Activated CD4-positive, CD25-positive, alpha-beta regulatory T cell treated with anti-CD3 and anti-CD28 coated beads, Interleukin-2, amount 50 U/mL, for 24 hours (primary cell): ENCODE measurements around the gene AP4E1.
A peak's percentile ranks its signal among the peaks of the same experiment; 100 is the strongest.
"Not testable (repeated sequence)": the region's sequence is repeated elsewhere in the genome, so short reads cannot be mapped to it uniquely, and the experiment has no call there.

Experiments used
- ATAC-seq, 2 donors: fragments of 150-1000 bp; cut with Tn5 transposase; one replicate each; pipeline ENCODE4 v1.10.0; 2021; ENCODE audit warnings: mild to moderate bottlenecking in 1 of 2, moderate library complexity in 1 of 2

AP4E1 gene

DNA sequence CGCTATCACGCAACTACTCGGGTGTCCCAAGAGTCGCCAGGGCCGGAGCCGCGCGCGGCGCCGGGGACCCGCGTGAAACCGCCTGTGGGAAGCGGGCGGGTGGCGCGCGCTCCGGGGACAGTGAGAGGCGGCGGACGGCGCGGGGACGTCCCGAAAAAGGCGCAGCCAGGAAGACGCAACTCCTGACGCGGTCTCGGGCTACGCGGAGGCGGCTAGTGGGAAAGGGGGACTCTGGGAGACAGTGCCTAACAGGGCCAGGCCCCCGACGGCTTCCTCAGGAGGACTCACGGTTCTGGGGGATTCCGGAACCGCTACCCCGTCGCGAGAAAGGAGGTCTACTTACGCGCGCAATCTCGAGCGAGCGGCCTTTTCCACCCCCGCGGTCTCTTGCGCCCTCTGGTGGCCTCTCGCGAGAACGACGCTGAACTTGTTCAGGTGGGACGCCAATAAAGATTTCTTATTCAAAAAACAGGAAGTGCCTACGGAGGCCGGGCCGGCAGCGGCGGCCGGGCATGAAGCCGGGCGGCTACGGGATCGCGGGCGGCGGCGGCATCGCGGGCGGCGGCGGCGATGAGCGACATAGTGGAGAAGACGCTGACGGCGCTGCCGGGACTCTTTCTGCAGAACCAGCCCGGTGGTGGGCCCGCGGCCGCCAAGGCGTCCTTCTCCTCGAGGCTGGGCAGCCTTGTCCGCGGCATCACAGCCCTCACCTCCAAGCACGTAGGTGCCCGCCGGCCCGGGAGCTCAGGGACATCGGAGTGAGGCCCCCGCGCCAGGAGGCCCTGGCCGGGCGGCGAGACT is at the start of gene AP4E1:
Gene AP4E1 (plus strand): TSS at position 475 of the 801 bp plus-strand sequence. CDS start 96 bp downstream, at position 571.
- ATAC-seq: peak; percentile 50 to 53

DNA sequence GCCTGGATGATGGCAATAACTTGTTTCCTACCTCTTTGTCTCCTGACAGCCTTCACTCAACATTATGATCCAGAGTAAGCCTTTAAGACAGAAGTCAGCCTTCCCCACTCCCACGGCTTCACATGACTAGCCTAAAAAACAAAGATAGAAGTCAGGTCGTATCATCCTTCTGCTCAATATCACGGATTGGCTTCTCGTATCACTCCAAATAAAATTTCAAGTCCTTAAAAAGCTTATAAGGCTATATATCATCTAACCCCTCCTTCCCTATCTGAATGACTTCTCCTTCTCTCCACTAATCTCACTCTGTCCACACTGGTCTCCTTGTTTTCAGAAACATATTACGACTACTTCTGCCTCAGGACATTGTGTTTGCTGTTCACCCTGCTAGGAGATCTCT is 47.7 kb upstream of the AP4E1 start:
- no peak for ATAC-seq

DNA sequence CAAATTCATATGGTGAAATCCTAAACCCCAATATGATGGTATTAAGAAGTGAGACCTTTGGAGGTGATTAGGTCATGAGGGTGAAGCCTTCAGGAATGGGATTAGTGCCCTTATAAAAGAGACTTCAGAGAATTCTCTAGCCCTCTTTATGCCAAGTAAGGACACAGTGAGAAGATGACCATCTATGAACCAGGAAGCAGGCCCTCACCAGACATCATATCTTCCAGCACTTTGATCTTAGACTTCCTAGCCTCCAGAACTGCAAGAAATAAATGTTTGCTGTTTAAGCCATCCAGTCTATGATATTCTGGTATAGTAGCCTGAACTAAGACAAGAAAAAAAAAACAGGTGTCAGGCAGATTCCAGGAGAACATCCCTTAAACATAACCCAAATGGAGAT is 45.9 kb upstream of the AP4E1 start:
- ATAC-seq: no peak

DNA sequence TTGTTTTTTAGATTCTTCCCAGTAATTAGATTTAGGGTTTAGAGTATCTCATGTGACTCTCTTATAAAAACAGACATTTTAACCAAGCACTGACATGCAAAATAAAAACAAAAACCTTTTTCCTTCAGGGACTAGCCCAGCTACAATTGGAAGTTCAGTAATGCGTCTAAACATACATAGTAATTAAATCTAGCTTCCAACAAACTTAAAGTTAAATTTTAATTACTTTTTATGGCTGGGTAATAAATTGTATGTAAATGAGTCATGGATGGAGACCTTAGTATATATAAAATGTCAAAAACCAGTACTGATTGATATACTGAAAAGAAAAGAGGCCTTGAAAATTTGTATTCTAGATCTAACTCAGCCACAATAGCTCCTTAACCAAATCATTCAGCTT is 43.6 kb upstream of the AP4E1 start:
- no peak for ATAC-seq

DNA sequence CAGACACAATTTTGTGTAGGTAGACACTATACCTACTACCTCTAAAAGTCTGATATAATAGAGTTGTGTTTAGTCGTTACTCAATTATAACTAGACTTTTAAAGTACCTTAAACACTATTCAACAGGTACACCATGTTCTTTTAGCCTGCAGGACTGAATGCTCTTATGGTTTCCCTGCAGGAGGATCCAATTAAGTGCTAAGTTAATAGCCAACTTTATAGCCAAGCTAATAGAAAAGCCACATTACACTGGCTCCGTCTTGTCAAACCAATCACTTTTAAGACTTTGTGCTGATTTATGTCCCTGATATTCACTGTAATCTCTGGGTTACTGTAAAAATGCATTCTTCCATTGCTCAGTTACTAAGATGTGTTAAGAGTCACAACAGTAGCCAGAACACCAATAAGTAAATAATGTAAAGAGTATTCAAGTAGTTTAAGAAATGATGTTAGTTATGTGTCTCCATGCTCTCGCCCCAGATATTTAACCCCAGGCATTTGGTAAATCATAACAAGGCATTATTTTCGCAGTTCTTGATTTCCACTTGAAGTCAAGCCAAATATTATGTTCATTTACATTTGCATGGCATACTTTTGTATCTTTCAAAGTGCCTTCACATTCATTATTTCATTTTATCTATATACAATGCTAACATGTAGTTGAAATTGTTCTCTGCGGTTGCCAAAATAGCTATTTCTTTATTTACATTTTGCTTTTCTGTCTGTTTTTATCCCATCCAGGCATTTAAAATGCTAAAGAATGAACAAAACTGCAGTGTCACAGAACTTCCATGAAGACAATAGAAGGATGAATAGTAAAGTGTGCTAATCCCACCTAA is 42.7 kb upstream of the AP4E1 start:
- ATAC-seq: no peak

DNA sequence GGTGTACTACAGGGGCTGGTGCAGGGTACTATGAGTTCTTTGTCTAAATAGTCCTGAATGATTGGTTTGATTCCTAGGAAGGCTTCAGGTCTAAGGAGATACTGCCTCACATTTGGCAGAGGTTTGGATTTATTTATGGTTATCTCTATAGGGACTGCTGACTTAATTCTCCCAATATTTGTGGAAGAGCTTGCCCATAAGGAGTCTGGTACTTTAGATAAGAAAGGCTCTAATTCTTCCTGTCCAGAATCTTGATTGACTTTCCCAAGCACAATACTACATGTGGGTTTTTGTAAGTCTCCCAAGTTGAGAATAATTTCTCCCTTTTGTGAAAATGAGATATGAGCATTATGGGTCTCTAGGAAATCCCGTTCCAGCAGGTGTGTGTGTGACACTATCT is 36.7 kb upstream of the AP4E1 start:
- ATAC-seq: no peak

DNA sequence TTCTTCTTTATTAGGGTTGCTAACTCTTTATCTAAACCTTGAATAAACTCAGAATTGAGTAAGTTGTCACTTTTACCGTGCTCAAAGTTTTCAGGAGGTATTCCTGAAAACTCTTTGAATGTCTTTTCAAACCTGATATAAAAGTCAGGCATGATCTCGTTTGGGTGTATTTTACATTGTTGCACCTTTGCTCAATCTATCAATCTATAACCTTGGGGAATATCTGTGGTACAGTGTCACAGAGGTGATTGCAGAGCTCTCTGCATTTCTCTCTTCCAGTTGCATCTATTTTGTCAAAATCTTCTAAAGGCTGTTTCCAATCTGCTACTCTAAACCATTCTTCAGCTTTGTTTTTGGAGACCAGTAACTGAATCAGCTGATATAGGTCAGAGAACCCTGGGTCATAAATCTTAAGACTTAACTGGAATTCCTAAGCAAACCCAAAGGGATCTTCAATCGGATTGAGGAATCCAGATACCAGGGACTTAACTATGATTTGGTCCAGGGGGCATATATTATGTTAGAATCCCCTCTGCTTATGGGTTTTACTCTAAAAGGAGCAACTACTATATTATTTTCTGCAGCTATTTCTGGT is 35.6 kb upstream of the AP4E1 start:
- no peak for ATAC-seq

DNA sequence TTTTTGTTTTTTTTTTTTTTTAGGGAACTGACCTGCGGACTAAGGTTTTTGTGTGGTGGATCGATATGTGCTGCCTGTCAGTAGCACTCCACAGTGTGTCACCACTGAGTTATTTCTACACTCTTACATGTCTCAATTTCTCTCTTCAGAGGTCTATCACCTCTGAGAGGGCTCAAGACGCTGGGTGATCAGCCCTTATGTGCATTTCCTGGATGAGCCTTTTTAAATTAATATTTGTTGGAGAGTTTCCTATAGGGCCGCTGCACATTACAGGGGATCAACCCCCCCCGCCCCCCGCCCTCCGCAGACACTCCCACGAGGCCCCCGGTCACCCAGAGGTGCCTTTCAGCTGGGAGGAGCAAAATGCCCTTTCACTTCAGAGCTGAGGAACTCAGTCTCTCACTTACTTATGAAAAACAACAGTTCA is 34.5 kb upstream of the AP4E1 start:
- ATAC-seq: peak in 1 of 2 donors; percentile 43

DNA sequence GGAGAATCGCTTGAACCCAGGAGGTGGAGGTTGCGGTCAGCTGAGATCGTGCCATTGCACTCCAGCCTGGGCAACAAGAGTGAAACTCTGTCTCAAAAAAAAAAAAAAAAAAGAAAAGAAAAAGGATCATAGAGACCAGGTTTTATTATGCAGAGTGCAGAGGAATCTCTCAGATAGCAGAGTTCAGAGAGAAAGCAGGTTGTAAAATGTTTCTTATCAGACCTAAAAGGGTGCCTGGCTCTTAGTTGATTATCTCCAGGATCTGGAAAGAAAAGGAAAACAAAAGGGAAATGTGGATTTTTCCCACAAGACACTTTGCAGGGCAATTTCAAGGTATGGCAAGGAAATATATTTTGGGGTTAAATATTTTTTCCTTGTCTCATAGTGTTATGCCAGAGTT is 33.2 kb upstream of the AP4E1 start:
- ATAC-seq: not testable (repeated sequence)

DNA sequence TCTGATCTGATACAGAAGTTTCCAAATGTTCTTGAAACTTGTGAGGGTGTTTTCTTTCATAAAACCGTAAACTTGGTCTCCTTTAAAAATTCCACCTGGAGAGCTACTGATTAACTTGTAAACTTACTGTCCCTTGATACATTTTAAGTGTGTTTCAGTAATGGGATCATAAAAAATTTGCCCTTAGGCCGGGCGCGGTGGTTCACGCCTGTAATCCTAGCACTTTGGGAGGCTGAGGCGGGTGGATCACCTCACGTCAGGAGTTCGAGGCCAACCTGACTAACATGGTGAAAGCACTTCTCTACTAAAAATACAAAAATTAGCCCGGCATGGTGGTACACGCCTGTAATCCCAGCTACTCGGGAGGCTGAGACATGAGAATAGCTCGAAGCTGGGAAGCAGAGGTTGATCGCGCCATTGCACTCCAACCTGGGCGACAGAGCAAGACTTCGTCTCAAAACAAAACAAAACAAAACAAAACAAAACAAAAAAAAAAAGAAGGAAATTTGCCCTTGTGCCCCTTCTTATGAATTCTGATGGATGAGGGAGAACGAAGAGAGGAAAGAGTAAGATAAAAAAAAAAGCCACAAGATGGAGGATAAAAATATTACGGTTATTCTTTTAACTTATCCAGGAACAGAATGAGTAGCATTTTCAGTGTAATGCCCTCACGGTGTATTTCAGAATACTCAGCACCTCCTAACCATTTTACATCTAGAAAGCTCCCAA is 32.1 kb upstream of the AP4E1 start:
- ATAC-seq: no peak

DNA sequence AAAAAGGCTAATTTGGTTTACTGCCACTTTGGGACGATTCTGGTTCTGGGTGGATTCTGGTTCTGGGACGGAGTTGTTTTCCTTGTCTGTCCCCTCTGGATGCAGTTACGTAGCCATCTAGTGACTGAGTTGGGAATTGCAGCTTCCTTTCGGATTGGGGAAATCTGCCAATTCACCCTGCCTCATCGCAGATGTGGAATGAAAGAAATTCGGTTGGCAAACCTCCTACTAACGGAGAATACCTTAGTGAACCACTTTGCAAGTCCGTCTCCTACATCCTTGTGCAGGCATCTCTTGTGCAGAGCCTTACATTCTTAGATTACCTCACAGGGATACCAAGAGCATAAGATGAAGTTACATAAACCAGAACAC is 31.5 kb upstream of the AP4E1 start:
- no peak for ATAC-seq

DNA sequence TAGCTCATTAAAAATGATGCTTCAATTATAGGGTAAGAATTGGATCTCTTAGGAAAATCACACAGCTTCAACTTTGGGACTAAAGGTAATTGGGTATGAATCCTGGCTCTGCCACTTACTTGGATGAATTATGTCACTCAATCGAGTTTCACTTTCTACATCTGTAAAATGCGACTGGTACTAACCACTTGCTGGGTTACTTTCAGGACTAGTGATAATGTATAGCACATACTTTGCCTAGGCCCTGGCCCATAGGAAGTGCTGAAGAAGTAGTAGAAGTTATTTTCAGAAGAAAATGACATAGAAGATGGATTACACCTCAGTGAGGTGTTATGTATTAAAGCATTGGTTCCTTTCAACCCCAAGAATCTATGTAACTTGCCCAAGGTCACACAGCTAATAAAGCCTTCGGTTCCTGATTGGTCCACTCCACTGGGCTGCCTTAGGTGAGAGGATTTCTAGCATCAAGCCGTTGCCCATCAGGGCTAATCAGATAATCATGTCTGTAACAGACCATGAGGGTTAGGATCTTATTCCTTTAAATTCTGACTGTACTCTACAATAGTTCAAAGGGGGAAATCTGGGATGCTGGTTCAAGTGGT is 29.4 kb upstream of the AP4E1 start:
- ATAC-seq: peak; percentile 71 to 73

DNA sequence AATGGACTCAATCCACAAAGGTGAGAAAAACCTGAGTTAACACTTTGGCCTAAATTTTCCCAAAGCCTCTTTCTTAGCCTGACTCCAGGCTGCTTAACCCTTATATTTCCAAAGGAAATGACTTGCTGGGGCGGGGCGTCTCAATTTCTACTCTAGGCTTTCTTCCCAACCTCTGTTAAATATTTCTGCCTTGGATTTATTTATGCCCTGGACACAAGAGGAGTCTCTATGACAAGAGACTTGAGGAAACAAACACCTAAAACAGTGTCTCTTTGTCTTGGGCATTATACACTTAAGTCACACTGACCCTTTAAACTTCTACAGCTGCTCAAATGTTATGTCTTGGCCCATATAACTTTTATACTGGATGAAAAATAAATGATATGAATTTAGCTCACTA is 28.3 kb upstream of the AP4E1 start:
- no peak for ATAC-seq

DNA sequence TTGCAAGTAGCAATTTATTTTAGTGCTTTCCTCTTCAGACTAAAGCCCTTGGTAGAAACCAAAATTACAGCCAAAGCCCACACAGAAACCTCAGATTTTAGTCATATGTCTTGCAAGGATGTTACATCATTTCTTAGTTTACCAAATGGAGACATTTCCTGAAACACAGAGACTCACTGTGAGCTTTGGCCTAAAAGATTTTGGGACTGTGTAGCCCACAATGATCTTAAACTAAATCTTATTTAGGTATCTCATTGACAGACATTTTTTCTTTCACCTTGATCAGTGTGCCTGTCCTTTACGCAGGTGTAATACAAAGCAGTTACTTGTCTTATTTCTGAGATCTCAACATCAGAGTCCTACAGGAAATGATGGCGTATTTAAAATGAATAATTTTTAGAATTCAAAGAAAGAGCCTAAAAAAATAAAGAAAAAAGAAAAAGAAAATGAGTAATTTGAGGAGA is 27.8 kb upstream of the AP4E1 start:
- peak; percentile 55 to 56 for ATAC-seq

DNA sequence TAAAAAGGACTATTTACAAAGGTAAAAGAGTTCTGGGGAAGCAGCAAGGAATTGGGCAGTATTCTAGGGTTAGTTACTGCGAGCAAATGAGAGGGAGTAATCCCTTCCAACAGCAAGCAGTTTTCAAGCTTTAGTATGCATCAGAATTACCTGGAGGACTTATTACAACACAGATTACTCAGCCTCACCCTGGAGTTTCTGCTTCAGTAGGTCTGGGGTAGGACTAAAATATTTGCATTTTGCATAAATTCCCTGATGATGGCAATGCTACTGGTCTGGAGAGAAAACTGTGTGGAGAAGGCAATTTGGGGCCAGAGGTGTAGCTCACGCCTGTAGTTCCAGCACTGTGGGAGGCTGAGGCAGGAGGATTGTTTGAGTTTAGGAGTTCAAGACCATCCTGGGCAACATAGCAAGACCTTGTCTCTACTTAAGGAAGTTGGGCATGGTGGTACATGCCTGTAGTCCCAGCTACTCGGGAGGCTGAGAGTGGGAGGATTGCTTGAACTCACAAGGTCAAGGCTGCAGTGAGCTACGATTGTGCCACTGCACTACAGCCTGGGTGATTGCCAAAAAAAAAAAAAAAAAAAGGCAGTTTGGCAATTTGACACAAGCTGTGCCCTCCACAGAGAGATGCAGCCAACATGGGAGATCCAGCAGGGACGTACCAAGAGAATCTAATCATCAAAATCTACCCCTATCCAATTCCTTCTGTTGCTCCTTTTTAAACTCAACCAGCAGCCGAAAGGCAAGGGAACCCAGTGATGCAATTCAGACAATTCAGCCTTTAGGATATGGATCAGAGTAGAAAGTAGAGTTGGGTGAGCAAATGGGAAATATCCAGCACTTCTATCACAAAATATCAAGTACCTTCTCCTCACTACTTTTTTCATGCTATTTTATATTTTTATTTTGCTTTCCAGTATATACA is 27.1 kb upstream of the AP4E1 start:
- peak; percentile 15 to 32 for ATAC-seq

DNA sequence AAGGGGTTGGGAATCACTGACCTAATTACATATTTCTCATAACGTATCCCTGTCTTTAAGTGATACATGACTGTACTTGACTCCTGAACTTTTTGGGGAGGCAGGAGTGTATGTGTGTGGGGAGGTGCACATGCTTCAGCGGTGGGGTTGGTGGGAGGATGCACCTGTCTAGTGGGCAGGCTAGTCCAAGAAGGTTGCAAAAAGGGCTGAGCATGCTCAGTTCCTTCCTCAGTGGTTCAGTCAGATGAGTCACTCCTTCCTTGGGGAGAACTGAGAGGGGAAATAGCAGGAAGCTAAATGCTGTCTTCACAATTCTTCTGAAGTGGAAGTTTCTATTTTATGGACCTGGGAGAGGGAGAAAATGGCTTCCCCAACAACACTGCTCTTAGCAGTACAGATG is 24.6 kb upstream of the AP4E1 start:
- no peak for ATAC-seq

DNA sequence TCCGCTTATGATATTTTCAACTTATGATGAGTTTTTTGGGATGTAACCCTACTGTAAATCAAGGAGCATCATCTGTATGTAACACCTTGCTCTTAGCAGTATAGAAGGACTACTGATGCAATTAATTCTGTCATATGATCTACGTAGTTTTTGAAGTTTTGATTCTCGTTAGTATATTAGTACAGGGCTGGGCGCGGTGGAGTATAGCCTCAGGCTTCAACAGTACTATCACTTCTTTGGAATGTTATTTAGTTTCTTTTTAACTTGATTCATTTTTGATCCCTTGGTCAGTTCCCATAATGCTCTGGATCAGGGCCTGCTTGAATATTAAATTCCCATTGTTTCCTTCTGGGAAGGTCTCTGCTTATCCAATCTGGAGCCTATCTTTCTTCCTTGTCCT is 23.9 kb upstream of the AP4E1 start:
- no peak for ATAC-seq

DNA sequence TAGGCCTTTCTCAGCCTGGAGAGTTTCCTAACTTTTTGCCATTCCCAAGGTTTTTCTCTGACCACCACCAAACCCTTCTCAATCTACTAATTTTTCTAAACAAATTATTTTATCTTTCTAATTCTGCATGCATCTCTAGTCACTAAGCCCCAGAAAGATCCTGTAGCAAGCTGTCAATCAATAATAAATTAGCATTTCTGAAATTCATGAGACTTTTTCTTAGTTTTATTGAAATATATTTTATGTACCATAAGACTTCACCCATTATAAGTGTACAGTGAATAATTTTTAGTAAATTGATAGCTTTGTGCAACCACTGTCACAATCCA is 22.4 kb upstream of the AP4E1 start:
- ATAC-seq: no peak

DNA sequence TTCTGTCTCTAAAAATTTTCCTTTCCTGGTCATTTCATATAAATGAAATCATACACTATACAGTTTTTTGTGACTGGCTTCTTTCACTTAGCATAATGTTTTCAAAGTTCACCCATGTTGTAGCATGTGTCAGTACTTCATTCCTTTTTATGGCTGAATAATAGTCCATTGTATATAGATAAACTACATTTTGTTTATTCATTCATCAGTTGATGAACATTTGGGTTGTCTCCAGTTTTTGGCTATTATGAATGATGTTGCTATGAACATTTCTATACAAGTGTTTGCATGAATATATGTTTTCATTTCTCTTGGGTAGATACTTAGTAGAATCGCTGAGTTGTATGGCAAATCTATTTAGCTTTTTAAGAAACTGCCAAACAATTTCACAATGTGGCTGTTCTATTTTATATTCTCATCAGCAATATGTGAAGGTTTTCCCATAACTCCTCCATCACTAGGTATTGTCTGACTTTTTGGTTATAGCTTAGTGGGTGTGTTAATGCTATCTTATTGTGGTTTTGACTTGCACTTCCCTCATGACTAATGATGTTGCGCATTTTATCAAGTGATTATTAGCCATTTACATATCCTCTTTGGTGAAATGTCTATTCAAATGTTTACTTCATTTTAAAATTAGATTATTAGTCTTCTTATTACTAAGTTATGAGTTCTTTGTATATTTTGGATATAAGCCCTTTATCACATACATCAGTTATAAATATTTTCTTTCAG is 21.7 kb upstream of the AP4E1 start:
- no peak for ATAC-seq

DNA sequence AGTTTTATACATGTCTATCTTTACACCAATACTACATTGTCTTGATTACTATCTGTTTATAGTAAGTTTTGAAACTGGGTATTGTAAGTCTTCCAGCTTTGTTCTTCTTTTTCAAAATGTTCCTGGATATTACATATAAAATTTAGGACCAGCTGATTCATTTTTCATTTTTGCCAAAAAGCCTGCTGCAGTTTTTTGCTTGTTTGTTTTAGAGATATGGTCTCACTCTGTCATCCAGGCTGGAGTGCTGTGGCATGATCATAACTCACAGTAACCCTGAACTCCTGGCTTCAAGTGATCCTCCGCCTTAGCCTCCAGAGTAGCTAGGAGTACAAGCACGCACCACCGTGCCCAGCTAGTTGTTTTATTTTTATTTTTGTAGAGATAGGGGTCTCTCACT is 20.4 kb upstream of the AP4E1 start:
- no peak for ATAC-seq

DNA sequence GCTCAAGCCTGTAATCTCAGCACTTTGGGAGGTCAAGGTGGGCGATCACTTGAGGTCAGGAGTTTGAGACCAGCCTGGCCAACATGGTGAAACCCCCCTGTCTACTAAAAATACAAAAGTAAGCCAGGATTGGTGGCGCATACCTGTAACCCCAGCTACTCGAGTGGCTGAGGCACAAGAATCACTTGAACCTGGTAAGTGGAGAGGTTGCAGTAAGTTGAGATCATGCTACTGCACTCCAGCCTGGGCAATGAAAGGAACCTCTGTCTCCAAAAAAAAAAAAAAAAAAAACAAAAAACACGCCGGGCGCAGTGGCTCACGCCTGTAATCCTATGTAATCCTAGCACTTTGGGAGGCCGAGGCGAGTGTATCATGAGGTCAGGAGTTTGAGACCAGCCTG is 18.9 kb upstream of the AP4E1 start:
- ATAC-seq: no peak
